PC-9 (cell line): Measurements from ENCODE around the gene HK2. TPM values are rescaled to one million over a fixed set of nuclear protein-coding genes. Genes with fewer than 3 reads are reported as not detected.

Source experiments
- BruUV-seq: library from RNA; stranded (reverse); fragments of 400-500 nt; replicated peaks from 2 replicates; lab custom pipeline; 2021; lab: Mats Ljungman, UMichigan
- CTCF ChIA-PET: fragments of 300-600 bp; sonication (Branson Sonifier 250); formaldehyde crosslinking; loops from one replicate; lab custom pipeline; 2022; ENCODE audit warnings: antibody characterized with exemption; lab: Charles Lee
- POLR2A ChIA-PET: fragments of 300-600 bp; sonication (Branson Sonifier 250); formaldehyde crosslinking; loops from one replicate; lab custom pipeline; 2022; ENCODE audit warnings: antibody characterized with exemption; ENCODE audit not compliant: unreplicated experiment; lab: Charles Lee
- DNase-seq, 2 experiments: peaks; one replicate each; pipeline versions ENCODE4 v3.0.0 to v3.0.0-alpha.2; 2015 to 2022; ENCODE audit warnings: mixed read lengths in 1 of 2
- H2AFZ ChIP-seq: fragments of 200-600 bp; sonication (generic); 2 replicates; pipeline ENCODE4 v1.8.1; 2017; ENCODE audit warnings: antibody characterized with exemption
- H3F3A ChIP-seq: fragments of 200-600 bp; sonication (generic); 2 replicates; pipeline ENCODE4 v1.8.1; 2017; ENCODE audit warnings: antibody characterized with exemption, mild to moderate bottlenecking, low read depth; ENCODE audit not compliant: insufficient read depth
- H3K27ac ChIP-seq: fragments of 200-600 bp; sonication (generic); 2 replicates; pipeline ENCODE4 v1.6.1; 2016; ENCODE audit warnings: mixed run types
- H3K27me3 ChIP-seq: fragments of 200-600 bp; sonication (generic); 2 replicates; pipeline ENCODE4 v1.6.1; 2016; ENCODE audit warnings: low read depth, mixed run types; ENCODE audit not compliant: insufficient read depth
- H3K36me3 ChIP-seq: fragments of 200-600 bp; sonication (generic); 2 replicates; pipeline ENCODE4 v1.6.1; 2016; ENCODE audit warnings: low read depth, mixed run types
- H3K4me1 ChIP-seq: fragments of 200-600 bp; sonication (generic); replicated peaks from 2 replicates; pipeline ENCODE4 v1.6.1; 2016; ENCODE audit warnings: mixed run types; ENCODE audit not compliant: insufficient read depth
- H3K4me2 ChIP-seq: fragments of 200-600 bp; sonication (generic); 2 replicates; pipeline ENCODE4 v1.6.1; 2017; ENCODE audit warnings: mixed run types
- H3K4me3 ChIP-seq: fragments of 200-600 bp; sonication (generic); 2 replicates; pipeline ENCODE4 v1.6.1; 2016; ENCODE audit warnings: mixed run types
- H3K79me2 ChIP-seq: fragments of 200-600 bp; sonication (generic); 2 replicates; pipeline ENCODE4 v1.6.1; 2017; ENCODE audit warnings: low read depth, mixed run types
- H3K9me2 ChIP-seq: fragments of 200-600 bp; sonication (generic); 2 replicates; pipeline ENCODE4 v1.8.1; 2017; ENCODE audit warnings: mild to moderate bottlenecking; ENCODE audit not compliant: insufficient read depth
- H3K9me3 ChIP-seq: fragments of 200-600 bp; sonication (generic); 2 replicates; pipeline ENCODE4 v1.8.1; 2016; ENCODE audit warnings: low read depth; ENCODE audit not compliant: insufficient read depth
- H4K20me1 ChIP-seq: fragments of 200-600 bp; sonication (generic); 2 replicates; pipeline ENCODE4 v1.8.1; 2017; ENCODE audit not compliant: insufficient read depth
- CTCF ChIP-seq: fragments of 200-600 bp; sonication (generic); conservative IDR thresholded peaks from 2 replicates; pipeline ENCODE4 v1.6.1; 2017; ENCODE audit warnings: mixed run types, antibody characterized with exemption, mild to moderate bottlenecking, moderate library complexity
- EZH2 ChIP-seq: fragments of 200-600 bp; sonication (generic); IDR thresholded peaks from 2 replicates; pipeline ENCODE4 v1.8.0; 2017; ENCODE audit warnings: antibody characterized with exemption, low read depth
- intact Hi-C: fragments of 100-400 bp; cut with micrococcal nuclease; formaldehyde crosslinking; loops from one replicate; pipeline ENCODE4 v1.10.0; 2022; ENCODE audit not compliant: unreplicated experiment
- total RNA-seq: library from RNA; stranded (reverse); gene quantifications from 2 replicates; pipeline ENCODE4 v1.2.3, GENCODE V29; 2021

The HK2 gene
- total RNA-seq, 1 experiment from 2014 or later = 7.8 TPM

- no peaks in the 10 kb centered on the region for H3K9me2 ChIP-seq
- TF ChIP-seq EZH2 (no peak), CTCF (peak; percentile 95)
- peak overlapping the region; percentile 93 for H3K4me2 ChIP-seq
- no peaks in the 10 kb centered on the region for H3K27me3 ChIP-seq
- ChIA-PET POLR2A (interaction anchor here (1.7 kb wide), 1 partner anchor 9 kb away, joined by 3 read pairs; no protein-coding TSS in a partner anchor), CTCF (interaction anchor here (0.5 to 1.3 kb wide), 9 partner anchors 9 to 124 kb away, joined by 3 to 13 read pairs (median 3); no protein-coding TSS in a partner anchor)
- BruUV-seq = no TSS peak
- no peak overlapping the region for H2AFZ ChIP-seq
- H3K79me2 ChIP-seq = peaks cover 70% of the 10 kb centered on the region
- peaks cover 29% of the 10 kb centered on the region for H3F3A ChIP-seq
- H3K36me3 ChIP-seq = no peaks in the 10 kb centered on the region
- peak in 1 of 2 experiments; percentile 65 for DNase-seq
- H3K27ac ChIP-seq = peak overlapping the region; percentile 84
- no peaks in the 10 kb centered on the region for H3K9me3 ChIP-seq
- H3K4me3 ChIP-seq = peak overlapping the region; percentile 91
- no peaks in the 10 kb centered on the region; the same call in 1 of the 2 replicates for H4K20me1 ChIP-seq
- intact Hi-C loops = loop anchor here (1.0 to 2.0 kb wide), 5 partner anchors 9 to 121 kb away; no protein-coding TSS in a partner anchor
- peaks cover 43% of the 10 kb centered on the region for H3K4me1 ChIP-seq
Observed at GRCh38 chr2:74835831-74836674, 2.1 kb downstream of the HK2 start.

GRCh38 chr2:74836675-74837401, 2.9 kb downstream of the HK2 start:
- Histone ChIP-seq H4K20me1 (no peaks in the 10 kb centered on the region; the same call in 1 of the 2 replicates), H3K9me3 (no peaks in the 10 kb centered on the region), H3K4me3 (peak overlapping the region; percentile 91; the same call in 1 of the 2 replicates), H3K4me1 (peaks cover 45% of the 10 kb centered on the region), H3K4me2 (peak overlapping the region; percentile 93), H3K79me2 (peaks cover 78% of the 10 kb centered on the region), H3K36me3 (no peaks in the 10 kb centered on the region), H2AFZ (no peak overlapping the region), H3F3A (peaks cover 24% of the 10 kb centered on the region), H3K27me3 (no peaks in the 10 kb centered on the region), H3K27ac (peak overlapping the region; percentile 84; the same call in 1 of the 2 replicates), H3K9me2 (no peaks in the 10 kb centered on the region)
- intact Hi-C loops = loop anchor here (1.0 kb wide), 2 partner anchors 8 to 31 kb away; no protein-coding TSS in a partner anchor
- no TSS peak for BruUV-seq
- DNase-seq = no peak
- TF ChIP-seq CTCF (peak; percentile 53; the same call in 1 of the 2 replicates), EZH2 (no peak)
- CTCF ChIA-PET = interaction anchor here (0.5 to 1.2 kb wide), 9 partner anchors 9 to 146 kb away, joined by 3 to 9 read pairs (median 4); no protein-coding TSS in a partner anchor
- POLR2A ChIA-PET = interaction anchor here (1.7 kb wide), 1 partner anchor 9 kb away, joined by 3 read pairs; no protein-coding TSS in a partner anchor

- H3K36me3 ChIP-seq = no peaks in the 10 kb centered on the region
- no peak overlapping the region for H3K4me3 ChIP-seq
- H3K27ac ChIP-seq = peak overlapping the region; percentile 98
- H3K9me3 ChIP-seq = no peaks in the 10 kb centered on the region
- BruUV-seq = no TSS peak
- H3K9me2 ChIP-seq = no peaks in the 10 kb centered on the region
- no peak for DNase-seq
- H3K4me1 ChIP-seq = peaks cover 70% of the 10 kb centered on the region
- POLR2A ChIA-PET = no interaction called here
- no peaks in the 10 kb centered on the region; the same call in 1 of the 2 replicates for H4K20me1 ChIP-seq
- no peak for TF ChIP-seq CTCF
- TF ChIP-seq EZH2 = no peak
- no peaks in the 10 kb centered on the region for H3K27me3 ChIP-seq
- CTCF ChIA-PET = no interaction called here
- H3K79me2 ChIP-seq = peaks cover 90% of the 10 kb centered on the region
- no peak overlapping the region for H2AFZ ChIP-seq
- H3F3A ChIP-seq = peaks cover 43% of the 10 kb centered on the region
- 0 out of 2 replicates have a peak overlapping the region, but pooled peaks have one; percentile 81 for H3K4me2 ChIP-seq
- intact Hi-C loops = loop anchor here (10.0 kb wide), 1 partner anchor 337 kb away; the partner anchor contains the start of gene PCGF1
Observed at GRCh38 chr2:74841641-74842040, 7.7 kb downstream of the HK2 start.
